ENCODE measurements around the gene PER2. TPM values are rescaled to one million over a fixed set of nuclear protein-coding genes. Genes with fewer than 3 reads are reported as not detected.
A peak's percentile ranks its signal among the peaks of the same experiment; 100 is the strongest.

The PER2 gene
- total and polyA plus RNA-seq, 9 of the 15 experiments (the other 6 are each of a cell fraction or from before 2014, with no cell fraction given): 1.1 to 10.3 (median 2.9) TPM

GRCh38 chr2:238238766-238239542 is 49.5 kb downstream of the PER2 start (continued):
- TF ChIP-seq POLR3G (IDR thresholded peaks at IDR 0.05; ENCODE audit: extremely low read depth, insufficient read length, insufficient replicate concordance) (no peak), ZNF263 (CRISPR knock-in tag; IDR thresholded peaks at IDR 0.05; ENCODE audit: borderline replicate concordance) (peak; percentile 74), HNRNPH1 (optimal IDR thresholded peaks at IDR 0.05; ENCODE audit: low read depth, low read length) (no peak), ZBTB2 (IDR thresholded peaks at IDR 0.05) (no peak), NCOR1 (IDR thresholded peaks at IDR 0.05) (no peak), BHLHE40 (IDR thresholded peaks at IDR 0.05; ENCODE audit: low read length) (peak; percentile 87), ZNF347 (CRISPR knock-in tag; IDR thresholded peaks at IDR 0.05; ENCODE audit: low read depth) (no peak), IRF9 (tag; IDR thresholded peaks at IDR 0.05) (no peak), SRSF9 (IDR thresholded peaks at IDR 0.05; ENCODE audit: borderline replicate concordance, low read depth, low read length) (no peak), TCF3 (CRISPR knock-in tag; IDR thresholded peaks at IDR 0.05) (peak; percentile 29; the same call in 1 of the 2 replicates), E2F6 (IDR thresholded peaks at IDR 0.05; ENCODE audit: borderline replicate concordance in 1 of 2, extremely low read depth in 1 of 2, insufficient read depth in 1 of 2, insufficient read length in 1 of 2, low read depth in 1 of 2, low read length in 1 of 2, poor library complexity in 1 of 2, severe bottlenecking in 1 of 2) (peak; percentile 98 to 99), FOXJ2 (tag; IDR thresholded peaks at IDR 0.05) (no peak), HNRNPUL1 (IDR thresholded peaks at IDR 0.05; ENCODE audit: low read length) (no peak), ZKSCAN1 (IDR thresholded peaks at IDR 0.05; ENCODE audit: low read depth, low read length) (no peak), SRF (CRISPR knock-in tag; IDR thresholded peaks at IDR 0.05) (no peak), KLF16 (IDR thresholded peaks at IDR 0.05) (no peak), NCOA4 (IDR thresholded peaks at IDR 0.05; ENCODE audit: partially characterized antibody) (no peak), ZNF280B (CRISPR knock-in tag; IDR thresholded peaks at IDR 0.05) (no peak), NUFIP1 (IDR thresholded peaks at IDR 0.05; ENCODE audit: partially characterized antibody) (peak; percentile 50), TFAP4 (CRISPR knock-in tag; IDR thresholded peaks at IDR 0.05; ENCODE audit: borderline replicate concordance) (peak; percentile 86), HDGF (IDR thresholded peaks at IDR 0.05) (no peak)

All from K562 (cell line).